ENCODE measurements around the gene SDCCAG8.

Gene SDCCAG8

GRCh38 chr1:243320224-243320623, 64.4 kb downstream of the SDCCAG8 start:
- TF ChIP-seq GATA2 (IDR thresholded peaks at IDR 0.05; ENCODE audit: low read depth, low read length) (no peak), GATA3 (IDR thresholded peaks at IDR 0.05; ENCODE audit: low read depth, low read length) (no peak)

- TF ChIP-seq GATA3 (IDR thresholded peaks at IDR 0.05; ENCODE audit: low read depth, low read length) (no peak), GATA2 (IDR thresholded peaks at IDR 0.05; ENCODE audit: low read depth, low read length) (no peak)
Measured at GRCh38 chr1:243322326-243322725, 66.5 kb downstream of the SDCCAG8 start.

- no peak for TF ChIP-seq GATA3 (IDR thresholded peaks at IDR 0.05; ENCODE audit: low read depth, low read length)
- no peak for TF ChIP-seq GATA2 (IDR thresholded peaks at IDR 0.05; ENCODE audit: low read depth, low read length)
Measured at GRCh38 chr1:243323491-243323890, 67.7 kb downstream of the SDCCAG8 start.

- TF ChIP-seq GATA3 (IDR thresholded peaks at IDR 0.05; ENCODE audit: low read depth, low read length) (no peak), GATA2 (IDR thresholded peaks at IDR 0.05; ENCODE audit: low read depth, low read length) (no peak)
Measured at GRCh38 chr1:243325305-243325890, 69.6 kb downstream of the SDCCAG8 start.

GRCh38 chr1:243332440-243332839, 76.6 kb downstream of the SDCCAG8 start:
- no peak for TF ChIP-seq GATA3 (IDR thresholded peaks at IDR 0.05; ENCODE audit: low read depth, low read length)
- no peak for TF ChIP-seq GATA2 (IDR thresholded peaks at IDR 0.05; ENCODE audit: low read depth, low read length)

GRCh38 chr1:243335292-243335691, 79.5 kb downstream of the SDCCAG8 start:
- TF ChIP-seq GATA3 (IDR thresholded peaks at IDR 0.05; ENCODE audit: low read depth, low read length) (no peak), GATA2 (IDR thresholded peaks at IDR 0.05; ENCODE audit: low read depth, low read length) (no peak)

GRCh38 chr1:243336163-243336562, 80.3 kb downstream of the SDCCAG8 start:
- no peak for TF ChIP-seq GATA3 (IDR thresholded peaks at IDR 0.05; ENCODE audit: low read depth, low read length)
- TF ChIP-seq GATA2 (IDR thresholded peaks at IDR 0.05; ENCODE audit: low read depth, low read length), result no peak

- no peak for TF ChIP-seq GATA2 (IDR thresholded peaks at IDR 0.05; ENCODE audit: low read depth, low read length)
- no peak for TF ChIP-seq GATA3 (IDR thresholded peaks at IDR 0.05; ENCODE audit: low read depth, low read length)
Measured at GRCh38 chr1:243341074-243341473, 85.2 kb downstream of the SDCCAG8 start.

- TF ChIP-seq GATA2 (IDR thresholded peaks at IDR 0.05; ENCODE audit: low read depth, low read length), result no peak
- TF ChIP-seq GATA3 (IDR thresholded peaks at IDR 0.05; ENCODE audit: low read depth, low read length), result peak; percentile 68
Measured at GRCh38 chr1:243343970-243344937, 88.4 kb downstream of the SDCCAG8 start.

GRCh38 chr1:243345205-243345604, 89.4 kb downstream of the SDCCAG8 start:
- TF ChIP-seq GATA3 (IDR thresholded peaks at IDR 0.05; ENCODE audit: low read depth, low read length) (no peak), GATA2 (IDR thresholded peaks at IDR 0.05; ENCODE audit: low read depth, low read length) (no peak)

- no peak for TF ChIP-seq GATA3 (IDR thresholded peaks at IDR 0.05; ENCODE audit: low read depth, low read length)
- no peak for TF ChIP-seq GATA2 (IDR thresholded peaks at IDR 0.05; ENCODE audit: low read depth, low read length)
Measured at GRCh38 chr1:243346016-243346415, 90.2 kb downstream of the SDCCAG8 start.

GRCh38 chr1:243346468-243346867, 90.6 kb downstream of the SDCCAG8 start:
- TF ChIP-seq GATA2 (IDR thresholded peaks at IDR 0.05; ENCODE audit: low read depth, low read length) (no peak), GATA3 (IDR thresholded peaks at IDR 0.05; ENCODE audit: low read depth, low read length) (no peak)

- no peak for TF ChIP-seq GATA2 (IDR thresholded peaks at IDR 0.05; ENCODE audit: low read depth, low read length)
Measured at GRCh38 chr1:243348331-243348730, 92.5 kb downstream of the SDCCAG8 start.

- no peak for TF ChIP-seq GATA2 (IDR thresholded peaks at IDR 0.05; ENCODE audit: low read depth, low read length)
- no peak for TF ChIP-seq GATA3 (IDR thresholded peaks at IDR 0.05; ENCODE audit: low read depth, low read length)
Measured at GRCh38 chr1:243349128-243349527, 93.3 kb downstream of the SDCCAG8 start.

- no peak for TF ChIP-seq GATA2 (IDR thresholded peaks at IDR 0.05; ENCODE audit: low read depth, low read length)
Measured at GRCh38 chr1:243351337-243351736, 95.5 kb downstream of the SDCCAG8 start.

Data from SH-SY5Y (cell line).